ENCODE data around the gene DTNA. TPM values are rescaled to one million over a fixed set of nuclear protein-coding genes. Genes with fewer than 3 reads are reported as not detected.

Gene DTNA
- total RNA-seq, 1 experiment from 2014 or later, result 7.8 TPM

DNA sequence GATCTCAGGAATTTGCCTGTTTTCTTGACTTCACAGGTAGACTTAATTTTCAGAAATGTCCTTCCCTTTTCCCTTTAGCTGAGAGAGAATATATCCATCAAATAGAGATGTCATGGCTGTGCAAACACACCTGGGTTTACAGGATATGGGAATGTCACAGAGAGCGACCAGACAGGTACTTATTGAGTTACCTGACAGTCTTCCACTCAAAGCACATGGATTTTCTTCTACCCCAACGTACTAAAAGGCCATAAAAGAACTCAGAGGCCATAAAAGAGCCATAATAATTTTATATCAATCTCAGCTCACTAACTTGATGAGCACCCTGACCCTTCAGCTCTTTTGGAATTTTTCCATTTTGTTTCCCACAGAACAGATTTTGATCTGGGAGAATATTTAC lies 5.3 kb upstream of the DTNA start:
- Histone ChIP-seq H3F3A (ENCODE audit: low read length, unreplicated experiment) (no peaks in the 10 kb centered on the region), H3K9me3 (ENCODE audit: low read length) (no peaks in the 10 kb centered on the region), H3K9ac (ENCODE audit: low read length) (no peak overlapping the region), H3K4me2 (ENCODE audit: low read length) (no peak overlapping the region), H3K36me3 (ENCODE audit: low read depth, low read length) (no peaks in the 10 kb centered on the region), H3K27ac (ENCODE audit: low read length) (no peak overlapping the region), H3K9me2 (replicated peaks; ENCODE audit: low read length) (no peaks in the 10 kb centered on the region), H2AFZ (ENCODE audit: low read length) (no peak overlapping the region), H3K4me3 (ENCODE audit: low read length) (no peak overlapping the region), H4K20me1 (ENCODE audit: low read length) (no peaks in the 10 kb centered on the region), H3K4me1 (ENCODE audit: insufficient read depth, low read length) (peaks cover 23% of the 10 kb centered on the region), H3K27me3 (ENCODE audit: low read length) (no peaks in the 10 kb centered on the region), H3K79me2 (ENCODE audit: low read length) (no peaks in the 10 kb centered on the region)
- no peak for DNase-seq
- no peak for ATAC-seq
- ChIA-PET POLR2A (ENCODE audit: unreplicated experiment) (no interaction called here), CTCF (no interaction called here)
- intact Hi-C loops (cut with micrococcal nuclease), result loop anchor here (5.0 kb wide), 2 partner anchors 43 to 62 kb away; no protein-coding TSS in a partner anchor
- TF ChIP-seq CTCF (conservative IDR thresholded peaks at IDR 0.05; ENCODE audit: low read depth, low read length) (no peak), EZH2phosphoT487 (IDR thresholded peaks at IDR 0.05; ENCODE audit: borderline replicate concordance, low read length) (no peak), EZH2 (IDR thresholded peaks at IDR 0.05; ENCODE audit: low read length, unreplicated experiment) (no peak)
- no TSS peak for BruUV-seq (replicated peaks)

DNA sequence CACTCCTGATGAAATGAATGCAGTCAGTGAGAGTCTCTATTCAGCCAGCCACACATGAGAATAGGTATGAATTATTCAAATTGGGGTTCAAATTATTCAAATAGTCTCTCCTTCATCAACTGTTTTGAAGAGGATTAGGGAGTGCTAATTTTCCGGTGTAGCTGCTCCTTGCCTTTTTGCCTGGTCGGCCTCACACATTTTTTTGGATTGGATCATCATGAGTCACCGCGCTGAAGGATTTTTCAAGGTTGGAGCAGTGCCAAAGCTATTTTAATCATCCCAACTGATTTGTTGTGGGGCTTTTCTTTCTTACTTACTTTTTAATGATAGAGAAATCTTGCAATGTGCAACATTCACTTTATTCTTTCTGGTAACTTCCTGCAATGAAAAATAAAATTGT lies 2.4 kb upstream of the DTNA start:
- TF ChIP-seq EZH2 (IDR thresholded peaks at IDR 0.05; ENCODE audit: low read length, unreplicated experiment) (no peak), EZH2phosphoT487 (IDR thresholded peaks at IDR 0.05; ENCODE audit: borderline replicate concordance, low read length) (no peak), CTCF (conservative IDR thresholded peaks at IDR 0.05; ENCODE audit: low read depth, low read length) (no peak)
- Histone ChIP-seq H3K27me3 (ENCODE audit: low read length) (no peaks in the 10 kb centered on the region), H3K4me1 (ENCODE audit: insufficient read depth, low read length) (peaks cover 28% of the 10 kb centered on the region), H3K36me3 (ENCODE audit: low read depth, low read length) (no peaks in the 10 kb centered on the region), H2AFZ (ENCODE audit: low read length) (no peak overlapping the region), H3K79me2 (ENCODE audit: low read length) (no peaks in the 10 kb centered on the region), H3F3A (ENCODE audit: low read length, unreplicated experiment) (no peaks in the 10 kb centered on the region), H3K27ac (ENCODE audit: low read length) (peak overlapping the region; percentile 49), H3K9me2 (replicated peaks; ENCODE audit: low read length) (no peaks in the 10 kb centered on the region), H3K4me2 (ENCODE audit: low read length) (peak overlapping the region; percentile 72), H3K4me3 (ENCODE audit: low read length) (peak overlapping the region; percentile 33; the same call in 1 of the 2 replicates), H3K9ac (ENCODE audit: low read length) (no peak overlapping the region), H4K20me1 (ENCODE audit: low read length) (no peaks in the 10 kb centered on the region), H3K9me3 (ENCODE audit: low read length) (no peaks in the 10 kb centered on the region)
- CTCF ChIA-PET, result no interaction called here
- peak; percentile 74 for ATAC-seq
- BruUV-seq (replicated peaks), result no TSS peak
- peak; percentile 83 for DNase-seq
- intact Hi-C loops (cut with micrococcal nuclease), result loop anchor here (5.0 kb wide), 2 partner anchors 45 to 60 kb away; no protein-coding TSS in a partner anchor
- POLR2A ChIA-PET (ENCODE audit: unreplicated experiment), result interaction anchor here (0.7 kb wide), 2 partner anchors 9 to 197 kb away, joined by 3 to 5 read pairs; no protein-coding TSS in a partner anchor

DNA sequence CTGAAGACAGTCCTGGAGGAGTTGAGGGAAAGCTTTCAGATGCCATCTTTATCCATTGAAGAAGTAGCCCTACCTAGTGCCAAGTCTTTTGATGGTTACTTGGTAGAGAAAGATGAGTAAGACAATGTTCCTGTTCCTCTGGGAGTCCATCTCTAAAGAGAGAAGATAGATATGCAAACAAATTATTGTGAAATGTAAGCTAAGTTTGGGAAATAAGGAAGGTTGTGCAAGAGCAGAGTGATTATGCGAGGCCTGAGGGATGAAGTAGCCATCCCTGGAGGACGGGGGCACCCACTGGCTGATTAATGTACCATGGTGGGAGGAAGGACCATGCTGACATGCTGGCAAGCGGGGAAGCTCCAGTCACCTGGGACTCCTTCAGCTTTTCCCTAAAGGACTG lies 994 bp upstream of the DTNA start:
- POLR2A ChIA-PET (ENCODE audit: unreplicated experiment), result no interaction called here

More for the DNA sequence above, 994 bp upstream of the DTNA start:
- no peaks in the 10 kb centered on the region for H4K20me1 ChIP-seq (ENCODE audit: low read length)
- no peaks in the 10 kb centered on the region for H3K36me3 ChIP-seq (ENCODE audit: low read depth, low read length)
- no peak for TF ChIP-seq EZH2phosphoT487 (IDR thresholded peaks at IDR 0.05; ENCODE audit: borderline replicate concordance, low read length)
- no peak for TF ChIP-seq EZH2 (IDR thresholded peaks at IDR 0.05; ENCODE audit: low read length, unreplicated experiment)
- TF ChIP-seq CTCF (conservative IDR thresholded peaks at IDR 0.05; ENCODE audit: low read depth, low read length), result no peak
- H3K4me3 ChIP-seq (ENCODE audit: low read length), result no peak overlapping the region
- ATAC-seq (no peak), DNase-seq (peak; percentile 59)
- peak overlapping the region; percentile 23 for H3K27ac ChIP-seq (ENCODE audit: low read length)
- no peaks in the 10 kb centered on the region for H3K79me2 ChIP-seq (ENCODE audit: low read length)
- H3K4me2 ChIP-seq (ENCODE audit: low read length), result no peak overlapping the region
- peaks cover 28% of the 10 kb centered on the region for H3K4me1 ChIP-seq (ENCODE audit: insufficient read depth, low read length)
- H3K9ac ChIP-seq (ENCODE audit: low read length), result no peak overlapping the region
- no peak overlapping the region for H2AFZ ChIP-seq (ENCODE audit: low read length)
- intact Hi-C loops (cut with micrococcal nuclease), result loop anchor here (5.0 kb wide), 2 partner anchors 47 to 58 kb away; no protein-coding TSS in a partner anchor
- no peaks in the 10 kb centered on the region for H3F3A ChIP-seq (ENCODE audit: low read length, unreplicated experiment)
- no peaks in the 10 kb centered on the region for H3K27me3 ChIP-seq (ENCODE audit: low read length)
- H3K9me2 ChIP-seq (replicated peaks; ENCODE audit: low read length), result no peaks in the 10 kb centered on the region
- no TSS peak for BruUV-seq (replicated peaks)
- CTCF ChIA-PET, result no interaction called here
- no peaks in the 10 kb centered on the region for H3K9me3 ChIP-seq (ENCODE audit: low read length)

Measured in PC-3 (cell line).